Smooth muscle cell (in vitro differentiated cells): ENCODE data around the gene PHKA1. TPM values are rescaled to one million over a fixed set of nuclear protein-coding genes. Genes with fewer than 3 reads are reported as not detected.

ENCODE experiments used
- DNase-seq: peaks from one replicate; lab custom pipeline; 2025; ENCODE audit not compliant: unreplicated experiment; lab: John Stamatoyannopoulos, UW
- H2AFZ ChIP-seq: fragments of 200-600 bp; sonication (generic); 2 replicates; pipeline ENCODE4 v1.6.0; 2016; ENCODE audit warnings: antibody characterized with exemption, low read depth, mild to moderate bottlenecking
- H3F3A ChIP-seq: fragments of 200-600 bp; sonication (generic); 2 replicates; pipeline ENCODE4 v1.6.0; 2017; ENCODE audit warnings: antibody characterized with exemption, low read depth
- H3K27ac ChIP-seq: fragments of 200-600 bp; sonication (generic); 2 replicates; pipeline ENCODE4 v1.5.1; 2016; ENCODE audit warnings: low read depth, mild to moderate bottlenecking
- H3K27me3 ChIP-seq: fragments of 200-600 bp; sonication (generic); 2 replicates; pipeline ENCODE4 v1.6.1; 2016; ENCODE audit warnings: low read depth, mild to moderate bottlenecking
- H3K36me3 ChIP-seq: fragments of 200-600 bp; sonication (generic); 2 replicates; pipeline ENCODE4 v1.5.1; 2016; ENCODE audit warnings: low read depth
- H3K4me1 ChIP-seq: fragments of 200-600 bp; sonication (generic); 2 replicates; pipeline ENCODE4 v1.5.1; 2016; ENCODE audit warnings: low read depth
- H3K4me2 ChIP-seq: fragments of 200-600 bp; sonication (generic); 2 replicates; pipeline ENCODE4 v1.6.0; 2016; ENCODE audit warnings: mild to moderate bottlenecking
- H3K4me3 ChIP-seq: fragments of 200-600 bp; sonication (generic); 2 replicates; pipeline ENCODE4 v1.5.1; 2016; ENCODE audit warnings: mild to moderate bottlenecking
- H3K79me2 ChIP-seq: fragments of 200-600 bp; sonication (generic); 2 replicates; pipeline ENCODE4 v1.6.0; 2016; ENCODE audit warnings: low read depth, mild to moderate bottlenecking
- H3K9ac ChIP-seq: fragments of 200-600 bp; sonication (generic); 2 replicates; pipeline ENCODE4 v1.6.0; 2016; ENCODE audit warnings: low read depth
- H3K9me3 ChIP-seq: fragments of 200-600 bp; sonication (generic); replicated peaks from 2 replicates; pipeline ENCODE4 v1.5.1; 2016; ENCODE audit warnings: low read depth
- H4K20me1 ChIP-seq: fragments of 200-600 bp; sonication (generic); 2 replicates; pipeline ENCODE4 v1.6.0; 2016; ENCODE audit warnings: low read depth
- WGBS: methylation state at CpG from one replicate; pipeline ENCODE4 v1.1.7; 2016; ENCODE audit warnings: low lambda C conversion rate; 5-methylcytosine and 5-hydroxymethylcytosine counted together
- polyA plus RNA-seq: library from polyadenylated mRNA; unstranded; fragments of >200 nt; fragmentation: Nextera tagmentation; extraction: Ambion mirVana; gene quantifications from 2 replicates; pipeline ENCODE4 v1.2.1, GENCODE V29; 2016
- total RNA-seq: library from RNA; depleted of rRNA; stranded (reverse); fragments of >200 nt; gene quantifications from 2 replicates; pipeline ENCODE4 v1.2.3, GENCODE V29; 2014
- TF ChIP-seq, protein P1 (sequence below): fragments of 200-600 bp; sonication (generic); IDR thresholded peaks from 2 replicates; pipeline ENCODE4 v1.5.1; 2017; ENCODE audit warnings: borderline replicate concordance, mild to moderate bottlenecking, antibody characterized with exemption; ENCODE audit not compliant: insufficient read depth, poor library complexity, severe bottlenecking

The PHKA1 gene
- total and polyA plus RNA-seq, 2 experiments from 2014 or later = 4.5 to 7.9 TPM

DNA sequence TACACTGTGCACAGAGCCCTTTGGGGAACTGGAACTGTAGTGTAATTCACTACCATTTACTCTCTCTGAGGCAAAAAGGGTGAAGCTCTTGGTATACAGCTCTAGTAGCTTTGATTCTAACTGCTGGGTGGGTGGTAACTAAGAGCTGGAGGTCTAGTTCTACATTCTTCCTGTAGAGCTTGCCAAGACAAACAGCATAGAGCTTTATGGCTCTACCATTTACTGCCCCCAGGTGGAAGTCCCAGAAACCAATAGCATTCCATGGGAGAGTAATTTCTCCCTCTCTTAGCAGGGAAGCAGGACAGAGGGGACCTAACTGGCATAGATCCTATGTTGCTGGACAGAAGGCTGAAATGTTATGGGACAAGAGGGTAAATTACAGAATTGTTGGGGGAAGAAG lies 168.1 kb downstream of the PHKA1 start:
- Histone ChIP-seq H3K36me3 (no peaks in the 10 kb centered on the region), H2AFZ (no peak overlapping the region), H3K9ac (no peak overlapping the region), H3F3A (no peaks in the 10 kb centered on the region), H3K9me3 (no peaks in the 10 kb centered on the region), H3K27ac (no peak overlapping the region), H3K4me2 (no peak overlapping the region), H3K4me3 (no peak overlapping the region), H4K20me1 (no peaks in the 10 kb centered on the region), H3K4me1 (no peaks in the 10 kb centered on the region), H3K79me2 (no peaks in the 10 kb centered on the region), H3K27me3 (no peaks in the 10 kb centered on the region)
- no peak for DNase-seq
- TF ChIP-seq, protein P1, sequence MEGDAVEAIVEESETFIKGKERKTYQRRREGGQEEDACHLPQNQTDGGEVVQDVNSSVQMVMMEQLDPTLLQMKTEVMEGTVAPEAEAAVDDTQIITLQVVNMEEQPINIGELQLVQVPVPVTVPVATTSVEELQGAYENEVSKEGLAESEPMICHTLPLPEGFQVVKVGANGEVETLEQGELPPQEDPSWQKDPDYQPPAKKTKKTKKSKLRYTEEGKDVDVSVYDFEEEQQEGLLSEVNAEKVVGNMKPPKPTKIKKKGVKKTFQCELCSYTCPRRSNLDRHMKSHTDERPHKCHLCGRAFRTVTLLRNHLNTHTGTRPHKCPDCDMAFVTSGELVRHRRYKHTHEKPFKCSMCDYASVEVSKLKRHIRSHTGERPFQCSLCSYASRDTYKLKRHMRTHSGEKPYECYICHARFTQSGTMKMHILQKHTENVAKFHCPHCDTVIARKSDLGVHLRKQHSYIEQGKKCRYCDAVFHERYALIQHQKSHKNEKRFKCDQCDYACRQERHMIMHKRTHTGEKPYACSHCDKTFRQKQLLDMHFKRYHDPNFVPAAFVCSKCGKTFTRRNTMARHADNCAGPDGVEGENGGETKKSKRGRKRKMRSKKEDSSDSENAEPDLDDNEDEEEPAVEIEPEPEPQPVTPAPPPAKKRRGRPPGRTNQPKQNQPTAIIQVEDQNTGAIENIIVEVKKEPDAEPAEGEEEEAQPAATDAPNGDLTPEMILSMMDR = no peak

DNA sequence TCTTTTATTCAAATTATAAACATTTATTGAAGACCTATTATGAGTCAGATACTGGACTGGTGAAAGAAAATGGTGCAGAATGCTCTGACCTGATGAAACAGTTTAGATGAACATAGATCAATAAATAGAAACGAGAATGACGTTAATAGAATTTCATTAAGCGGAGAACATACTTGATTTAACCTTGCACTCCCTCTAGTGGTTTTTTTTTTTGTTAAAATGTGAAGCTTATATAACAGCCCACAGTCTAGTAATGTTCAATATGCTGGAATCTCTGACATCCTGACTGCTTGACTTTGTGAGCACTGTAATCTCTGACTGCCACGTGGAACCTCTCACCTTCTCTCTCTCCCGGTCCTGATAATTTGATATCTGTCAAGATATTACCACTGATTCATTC lies 173.8 kb downstream of the PHKA1 start:
- H3K4me1 ChIP-seq = no peaks in the 10 kb centered on the region
- H3K9ac ChIP-seq = no peak overlapping the region
- no peak overlapping the region for H2AFZ ChIP-seq
- no peaks in the 10 kb centered on the region for H3F3A ChIP-seq
- H3K36me3 ChIP-seq = no peaks in the 10 kb centered on the region
- no peaks in the 10 kb centered on the region for H3K79me2 ChIP-seq
- no peaks in the 10 kb centered on the region for H3K9me3 ChIP-seq
- H3K27ac ChIP-seq = no peak overlapping the region
- TF ChIP-seq, protein P1 = peak; percentile 20
- H4K20me1 ChIP-seq = peaks cover 9% of the 10 kb centered on the region
- no peaks in the 10 kb centered on the region for H3K27me3 ChIP-seq
- no peak overlapping the region for H3K4me2 ChIP-seq
- 57% methylated on average over 5 of the region's 5 CpGs for WGBS
- no peak overlapping the region for H3K4me3 ChIP-seq
- no peak for DNase-seq

DNA sequence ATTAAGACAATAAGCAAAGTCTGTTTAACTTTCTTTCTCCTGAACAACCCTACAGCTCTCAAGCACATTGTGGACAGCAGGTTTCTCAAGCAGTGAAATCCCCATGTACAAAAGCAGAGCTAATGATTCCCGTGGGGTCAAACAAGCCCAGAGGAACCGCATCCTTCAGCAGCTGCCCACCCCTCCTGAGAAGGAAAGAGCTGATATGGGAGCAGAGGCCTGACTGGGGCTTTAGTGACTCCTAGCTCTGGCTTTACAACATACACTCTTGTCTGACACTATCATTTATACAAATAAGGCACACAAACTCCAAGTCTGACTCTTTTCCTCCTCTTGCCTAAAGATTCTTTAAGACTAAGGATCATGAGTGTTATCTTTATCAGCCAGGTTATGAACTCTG lies 174.3 kb downstream of the PHKA1 start:
- H3K9ac ChIP-seq = no peak overlapping the region
- H3K4me3 ChIP-seq = no peak overlapping the region
- no peaks in the 10 kb centered on the region for H3K27me3 ChIP-seq
- no peaks in the 10 kb centered on the region for H3K36me3 ChIP-seq
- H3K4me1 ChIP-seq = no peaks in the 10 kb centered on the region
- peaks cover 9% of the 10 kb centered on the region for H4K20me1 ChIP-seq
- no peaks in the 10 kb centered on the region for H3F3A ChIP-seq
- DNase-seq = no peak
- no peak overlapping the region for H3K4me2 ChIP-seq
- TF ChIP-seq, protein P1 = no peak
- no peaks in the 10 kb centered on the region for H3K9me3 ChIP-seq
- H3K27ac ChIP-seq = no peak overlapping the region
- 69% methylated on average over 2 of the region's 2 CpGs for WGBS
- no peak overlapping the region for H2AFZ ChIP-seq
- no peaks in the 10 kb centered on the region for H3K79me2 ChIP-seq

DNA sequence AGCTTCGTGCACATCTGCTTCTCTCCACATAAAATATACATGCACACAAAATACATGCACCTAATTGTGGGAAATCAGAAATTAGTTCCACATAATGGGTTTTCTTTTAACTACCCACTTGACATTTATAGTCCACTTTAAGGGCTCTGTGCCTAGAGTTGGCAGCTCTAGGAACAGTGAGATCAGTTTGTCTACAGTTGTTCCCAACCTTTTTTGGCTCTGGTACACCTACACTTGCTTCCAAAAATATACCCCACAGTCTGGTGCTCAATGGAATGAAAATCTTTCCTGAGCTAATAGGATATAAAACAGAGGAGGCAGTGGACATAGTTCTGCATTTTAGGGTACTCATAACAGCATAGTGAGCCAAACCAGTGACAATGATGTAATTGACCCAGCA lies 177.6 kb downstream of the PHKA1 start:
- no peak overlapping the region for H3K4me2 ChIP-seq
- H3K9me3 ChIP-seq = no peaks in the 10 kb centered on the region
- H3K9ac ChIP-seq = no peak overlapping the region
- WGBS = 58% methylated on average over 1 of the region's 1 CpG
- H3K27me3 ChIP-seq = no peaks in the 10 kb centered on the region
- no peaks in the 10 kb centered on the region for H3K4me1 ChIP-seq
- H4K20me1 ChIP-seq = peaks cover 9% of the 10 kb centered on the region
- no peak for DNase-seq
- H3K27ac ChIP-seq = no peak overlapping the region
- H2AFZ ChIP-seq = no peak overlapping the region
- no peak overlapping the region for H3K4me3 ChIP-seq
- no peaks in the 10 kb centered on the region for H3K79me2 ChIP-seq
- H3F3A ChIP-seq = no peaks in the 10 kb centered on the region
- TF ChIP-seq, protein P1 = no peak
- no peaks in the 10 kb centered on the region for H3K36me3 ChIP-seq
